Right cardiac atrium (tissue), 5 donors: ENCODE results near the gene GPR176. TPM values are rescaled to one million over a fixed set of nuclear protein-coding genes. Genes with fewer than 3 reads are reported as not detected.

Experiments used
- ATAC-seq, 2 donors: fragments of 200-7000 bp; cut with Tn5 transposase; one replicate each; pipeline versions ENCODE4 v1.8.0 to v1.9.1; 2020; ENCODE audit warnings: moderate library complexity in 2 of 2, mild to moderate bottlenecking in 1 of 2
- DNase-seq, 3 donors: peaks; one replicate each; pipeline ENCODE4 v3.0.0-alpha.2; 2020
- H3K27ac ChIP-seq: one replicate; pipeline ENCODE4 v1.5.1; 2013; ENCODE audit warnings: mild to moderate bottlenecking, low read length, control low read depth, moderate library complexity
- H3K27me3 ChIP-seq: one replicate; pipeline ENCODE4 v1.6.1; 2013; ENCODE audit not compliant: control insufficient read depth, insufficient read depth
- H3K4me1 ChIP-seq: one replicate; pipeline ENCODE4 v1.6.1; 2013; ENCODE audit warnings: low read length; ENCODE audit not compliant: control insufficient read depth, insufficient read depth
- H3K4me3 ChIP-seq: one replicate; pipeline ENCODE4 v1.5.1; 2013; ENCODE audit warnings: low read length, control low read depth
- H3K9me3 ChIP-seq: one replicate; pipeline ENCODE4 v1.6.1; 2013; ENCODE audit warnings: low read length; ENCODE audit not compliant: control insufficient read depth
- WGBS: extraction: QIAGEN DNeasy Blood & Tissue Kit; methylation state at CpG from one replicate; pipeline ENCODE4 v1.1.7; 2013; 5-methylcytosine and 5-hydroxymethylcytosine counted together
- intact Hi-C, 4 donors: fragments of 100-400 bp; cut with DNase I; formaldehyde crosslinking; loops; one replicate each; pipeline versions ENCODE4 v1.11.0 to v1.14.0; 2022 to 2023
- polyA plus RNA-seq: library from polyadenylated mRNA; stranded (reverse); fragments of 200-250 nt; gene quantifications from one replicate; pipeline ENCODE4 v1.2.3, GENCODE V29; 2013
- total RNA-seq, 4 donors: library from RNA; stranded (reverse); fragmentation: NEBNext Ultra II Directional; extraction: Animal tissue kit (Norgen Biotek cat#: 25700); gene quantifications; one replicate each; pipeline ENCODE4 v1.2.1, GENCODE V29; 2021
- donor health status: healthy with polysubstance abuse.
- donor health status: DM: no; HTN: yes; CAD: no.
- donor health status: DM: no; HTN: no; CAD: no.
- donor health status: DM: no; HTN: yes; CAD: no; lungs with severe emphysema.
- donor health status: DM: yes; HTN: yes; CAD: no.

GPR176 gene
- total and polyA plus RNA-seq, 5 donors = 1.4 to 3.9 (median 1.8) TPM

DNA sequence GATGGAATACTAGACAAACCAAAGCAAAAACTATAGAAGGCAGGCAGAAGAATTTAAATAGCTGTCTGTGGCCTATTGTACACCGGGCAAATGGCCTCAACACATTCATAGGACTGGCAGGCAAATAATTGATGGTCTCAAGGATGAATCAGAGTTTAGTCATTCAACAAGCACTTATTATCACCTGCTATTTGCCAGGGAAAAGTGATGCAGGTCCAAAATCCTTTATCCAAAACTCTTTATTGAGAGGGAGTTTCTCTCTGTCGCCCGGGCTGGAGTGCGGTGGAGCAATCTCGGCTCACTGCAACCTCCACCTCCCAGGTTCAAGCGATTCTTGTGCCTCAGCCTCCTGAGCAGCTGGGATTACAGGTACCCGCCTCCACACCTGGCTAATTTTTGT lies 16.1 kb upstream of the GPR176 start:
- intact Hi-C loops = loop anchor here in 1 of 4 donors (10.0 kb wide), 1 partner anchor 151 kb away; the partner anchor contains the start of gene FSIP1
- Histone ChIP-seq H3K4me1 (no peaks in the 10 kb centered on the region), H3K27me3 (no peaks in the 10 kb centered on the region), H3K4me3 (no peak overlapping the region), H3K9me3 (no peaks in the 10 kb centered on the region), H3K27ac (no peak overlapping the region)
- DNase-seq = no peak
- 97% methylated on average over 7 of the region's 7 CpGs for WGBS
- ATAC-seq = no peak

DNA sequence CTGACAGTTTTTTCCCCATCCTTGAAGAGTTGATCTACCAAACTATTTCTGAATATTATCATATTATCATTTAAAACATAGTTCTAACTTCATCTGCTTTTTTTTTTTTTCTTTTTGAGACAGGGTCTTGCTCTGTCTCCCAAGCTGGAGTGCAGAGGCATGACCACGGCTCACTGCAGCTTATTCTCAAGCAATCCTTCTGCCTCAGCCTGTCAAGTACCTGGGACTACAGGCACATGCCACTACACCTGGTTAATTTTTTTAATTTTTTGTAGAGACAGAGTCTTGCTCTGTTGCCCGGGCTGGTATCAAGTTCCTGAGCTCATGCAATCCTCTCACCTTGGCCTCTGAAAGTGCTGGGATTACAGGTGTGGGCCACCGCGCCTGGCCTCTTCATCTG lies 15.2 kb upstream of the GPR176 start:
- no peaks in the 10 kb centered on the region for H3K4me1 ChIP-seq
- no peaks in the 10 kb centered on the region for H3K9me3 ChIP-seq
- H3K4me3 ChIP-seq = peak overlapping the region; percentile 76
- H3K27me3 ChIP-seq = no peaks in the 10 kb centered on the region
- DNase-seq (no peak), ATAC-seq (no peak)
- no peak overlapping the region for H3K27ac ChIP-seq
- intact Hi-C loops = loop anchor here in 1 of 4 donors (10.0 kb wide), 1 partner anchor 150 kb away; the partner anchor contains the start of gene FSIP1
- WGBS = 95% methylated on average over 4 of the region's 4 CpGs

DNA sequence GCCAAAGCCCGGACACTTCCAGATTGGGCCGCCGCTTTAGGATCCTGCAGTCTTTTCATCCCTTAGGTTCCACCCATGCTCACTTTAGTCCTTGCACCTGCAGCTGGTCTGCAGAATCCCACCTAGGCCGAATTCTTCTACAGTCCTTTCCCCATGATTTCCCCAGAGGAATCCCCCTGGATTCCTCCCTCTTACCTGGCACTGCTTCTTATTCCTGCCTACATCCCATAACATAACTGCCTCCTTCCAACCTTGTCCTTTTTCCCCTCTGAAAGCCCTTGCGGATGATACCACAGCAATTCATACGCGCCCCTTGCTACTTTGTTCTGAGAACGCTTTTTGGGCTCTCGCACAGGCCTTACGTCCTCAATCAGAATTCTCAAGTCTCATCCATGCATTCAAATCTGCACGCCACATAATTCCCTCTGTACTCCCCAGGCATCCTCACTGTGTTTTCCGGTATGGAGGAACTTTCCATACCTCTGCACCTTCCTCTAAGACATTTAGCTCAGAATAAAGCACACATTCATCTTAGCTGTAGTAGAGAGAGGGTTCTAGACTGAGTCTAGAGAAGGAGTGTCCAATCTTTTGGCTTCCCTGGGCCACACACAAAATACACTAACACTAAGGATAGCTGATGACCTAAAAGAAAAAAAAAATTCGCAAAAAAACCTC lies 14.5 kb upstream of the GPR176 start:
- ATAC-seq (peak; percentile 4 to 10), DNase-seq (no peak)
- WGBS = 15% methylated on average over 13 of the region's 13 CpGs
- Histone ChIP-seq H3K4me1 (no peaks in the 10 kb centered on the region), H3K27me3 (no peaks in the 10 kb centered on the region), H3K27ac (peak overlapping the region; percentile 84), H3K4me3 (peak overlapping the region; percentile 76), H3K9me3 (no peaks in the 10 kb centered on the region)
- intact Hi-C loops = loop anchor here in 1 of 4 donors (10.0 kb wide), 1 partner anchor 150 kb away; the partner anchor contains the start of gene FSIP1

DNA sequence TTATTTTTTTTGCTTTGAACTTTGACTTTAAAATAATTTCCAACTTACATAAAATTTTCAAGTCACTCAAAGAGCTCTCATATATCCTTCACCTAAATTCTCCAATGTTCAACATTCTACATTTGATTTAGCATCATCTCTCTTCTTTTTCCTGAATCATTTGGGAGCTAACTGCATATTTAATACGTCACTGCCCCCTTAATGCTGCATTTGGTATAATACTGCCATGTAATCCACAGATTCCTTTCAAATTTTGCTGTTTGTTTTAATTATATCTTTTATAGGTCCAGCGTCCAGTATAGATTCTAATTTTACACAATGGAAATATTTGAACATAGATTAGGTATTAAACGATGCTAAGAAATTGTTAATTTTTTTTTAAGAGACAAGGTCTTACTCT lies 11.5 kb upstream of the GPR176 start:
- no peak for ATAC-seq

DNA sequence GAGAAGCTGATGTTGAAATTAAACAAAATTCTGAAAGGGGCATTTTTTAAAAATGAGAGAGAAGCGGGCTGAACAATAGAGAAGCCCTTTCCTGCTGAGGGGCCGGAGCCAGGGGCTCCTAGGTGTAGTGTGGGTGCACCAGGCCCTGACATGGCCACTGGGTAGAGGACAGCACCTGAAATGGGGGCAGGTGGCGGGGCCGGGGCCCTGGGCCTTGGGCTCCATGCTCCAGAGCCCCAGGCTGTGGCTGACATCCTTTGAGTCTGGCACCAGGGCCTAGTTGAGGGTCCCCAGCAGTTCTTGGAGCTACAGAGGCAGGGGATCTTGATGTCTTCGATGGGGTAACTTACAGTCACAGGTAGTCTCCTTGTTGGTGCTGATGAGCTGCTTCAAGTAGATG lies 6.5 kb upstream of the GPR176 start:
- 94% methylated on average over 5 of the region's 5 CpGs for WGBS
- Histone ChIP-seq H3K9me3 (no peaks in the 10 kb centered on the region), H3K27me3 (no peaks in the 10 kb centered on the region), H3K4me1 (no peaks in the 10 kb centered on the region), H3K27ac (no peak overlapping the region), H3K4me3 (no peak overlapping the region)
- DNase-seq (no peak), ATAC-seq (no peak)
- intact Hi-C loops = no loop called here

More for the DNA sequence above, 11.5 kb upstream of the GPR176 start:
- H3K27ac ChIP-seq = no peak overlapping the region
- 71% methylated on average over 3 of the region's 3 CpGs for WGBS
- H3K4me3 ChIP-seq = no peak overlapping the region
- no peak for DNase-seq
- H3K27me3 ChIP-seq = no peaks in the 10 kb centered on the region
- intact Hi-C loops = loop anchor here in 1 of 4 donors (10.0 kb wide), 1 partner anchor 147 kb away; the partner anchor contains the start of gene FSIP1
- no peaks in the 10 kb centered on the region for H3K4me1 ChIP-seq
- H3K9me3 ChIP-seq = no peaks in the 10 kb centered on the region

DNA sequence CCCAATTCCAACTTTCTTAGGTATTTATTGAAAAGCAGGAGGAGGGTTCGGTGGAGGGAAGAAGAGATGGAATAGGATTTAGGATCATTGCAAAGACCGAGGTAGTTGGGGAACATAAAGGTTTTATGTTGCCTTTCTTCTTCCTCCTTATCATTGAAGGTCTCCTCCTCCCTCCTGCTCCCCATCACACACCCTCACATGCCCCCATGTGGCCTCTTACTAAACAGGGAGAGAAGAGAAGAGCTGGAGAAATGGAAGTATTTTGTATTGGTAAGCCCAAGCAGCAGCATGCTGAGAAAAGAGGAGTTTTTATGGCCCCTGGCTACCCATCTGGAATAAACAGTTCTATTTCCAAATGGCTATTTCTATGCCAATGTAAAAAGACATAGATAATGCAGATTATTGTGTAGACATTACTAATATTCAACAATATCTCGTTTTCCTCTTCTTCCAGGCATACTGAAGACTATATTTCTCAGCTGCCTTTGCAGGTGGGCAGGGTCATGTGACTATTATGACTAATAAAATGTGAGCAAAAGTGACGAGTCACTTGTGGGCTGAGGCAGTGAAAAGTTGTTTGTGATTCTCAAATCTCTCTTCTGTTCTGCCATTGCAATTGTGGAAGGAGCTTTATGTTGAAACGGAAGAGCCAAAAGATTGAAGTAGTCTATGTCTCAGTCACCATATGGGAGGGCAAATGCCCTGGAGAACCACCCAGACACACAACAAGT lies 5.2 kb upstream of the GPR176 start:
- WGBS = 80% methylated on average over 5 of the region's 5 CpGs

DNA sequence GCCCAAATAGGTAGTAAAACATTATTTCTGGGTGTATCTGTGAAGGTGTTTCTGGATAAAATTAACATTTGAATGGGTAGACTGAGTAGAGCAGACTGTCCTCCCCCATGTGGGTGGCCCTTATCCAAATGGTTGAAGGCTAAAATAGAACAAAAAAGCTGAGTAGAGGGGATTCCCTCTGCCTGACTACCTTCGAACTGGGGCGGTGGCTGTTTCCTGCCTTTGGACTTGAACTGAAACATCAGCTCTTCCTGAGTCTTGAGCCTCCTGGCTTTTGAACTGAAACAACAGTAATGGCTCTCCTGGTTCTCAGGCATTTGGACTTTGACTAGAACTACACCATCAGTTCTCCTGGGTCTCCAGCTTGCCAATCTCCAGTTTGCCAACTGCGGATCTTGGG lies 4.4 kb upstream of the GPR176 start:
- ATAC-seq = no peak
- no peak overlapping the region for H3K4me3 ChIP-seq
- no peaks in the 10 kb centered on the region for H3K4me1 ChIP-seq
- intact Hi-C loops = no loop called here
- 82% methylated on average over 3 of the region's 3 CpGs for WGBS
- no peak overlapping the region for H3K27ac ChIP-seq
- no peaks in the 10 kb centered on the region for H3K9me3 ChIP-seq
- DNase-seq = no peak
- no peaks in the 10 kb centered on the region for H3K27me3 ChIP-seq

More for the DNA sequence above, 5.2 kb upstream of the GPR176 start:
- no peak for DNase-seq
- no peaks in the 10 kb centered on the region for H3K9me3 ChIP-seq
- no peak overlapping the region for H3K27ac ChIP-seq
- intact Hi-C loops = no loop called here
- no peaks in the 10 kb centered on the region for H3K27me3 ChIP-seq
- ATAC-seq = no peak
- no peak overlapping the region for H3K4me3 ChIP-seq
- no peaks in the 10 kb centered on the region for H3K4me1 ChIP-seq

DNA sequence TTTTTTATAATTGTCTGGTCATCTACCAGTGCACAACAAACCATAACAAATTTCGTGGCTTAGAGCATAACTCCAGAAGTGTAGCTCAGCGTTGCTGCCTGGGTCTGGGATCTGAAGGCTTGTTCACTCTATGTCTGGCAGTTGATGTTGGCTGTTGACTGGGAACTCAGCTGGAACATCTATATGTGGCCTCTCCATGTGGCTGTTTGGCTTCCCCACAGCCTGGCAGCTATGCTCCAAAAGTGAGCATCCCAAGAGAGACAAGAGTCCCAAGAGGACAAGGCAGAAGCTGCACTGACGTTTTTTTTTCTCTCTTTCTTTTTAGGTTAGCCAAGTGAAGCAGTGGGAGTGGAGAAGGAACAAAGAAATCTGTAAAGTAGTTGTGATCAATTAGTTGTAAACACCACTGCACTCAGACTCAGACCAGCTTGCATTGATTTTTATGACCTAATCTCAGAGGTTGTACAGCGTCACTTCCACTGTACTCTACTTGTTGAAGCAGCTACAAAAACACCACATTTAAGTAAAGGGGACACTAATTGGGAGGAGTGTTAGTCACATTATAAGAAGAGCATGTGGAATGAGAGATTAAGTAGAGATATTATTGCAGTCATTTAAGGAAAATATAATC lies 2.5 kb upstream of the GPR176 start:
- DNase-seq (no peak), ATAC-seq (no peak)
- Histone ChIP-seq H3K4me1 (no peaks in the 10 kb centered on the region), H3K4me3 (no peak overlapping the region), H3K27me3 (no peaks in the 10 kb centered on the region), H3K9me3 (no peaks in the 10 kb centered on the region), H3K27ac (no peak overlapping the region)
- WGBS = 58% methylated on average over 4 of the region's 4 CpGs
- intact Hi-C loops = no loop called here

DNA sequence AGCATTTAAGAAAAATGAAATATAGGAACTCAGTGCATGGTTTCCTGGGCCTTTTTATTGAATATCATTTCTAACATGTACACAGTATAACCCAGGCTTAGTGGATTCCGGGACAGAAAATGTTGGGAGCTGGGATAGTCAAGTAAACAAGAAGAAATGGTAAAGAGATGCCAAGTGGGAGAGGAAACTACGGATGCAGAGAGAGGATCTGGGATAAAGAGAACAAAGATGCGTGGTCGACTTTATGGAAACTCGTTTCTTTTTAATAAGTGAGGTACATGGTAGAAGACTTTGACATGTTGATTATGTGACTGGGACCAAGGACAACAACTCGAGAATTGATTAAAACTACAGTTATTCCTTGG lies 1.2 kb upstream of the GPR176 start:
- ATAC-seq (no peak), DNase-seq (no peak)
- H3K27ac ChIP-seq = peak overlapping the region; percentile 14
- peak overlapping the region; percentile 62 for H3K4me3 ChIP-seq
- WGBS = 70% methylated on average over 6 of the region's 6 CpGs
- no peaks in the 10 kb centered on the region for H3K27me3 ChIP-seq
- intact Hi-C loops = no loop called here
- no peaks in the 10 kb centered on the region for H3K9me3 ChIP-seq
- H3K4me1 ChIP-seq = no peaks in the 10 kb centered on the region

DNA sequence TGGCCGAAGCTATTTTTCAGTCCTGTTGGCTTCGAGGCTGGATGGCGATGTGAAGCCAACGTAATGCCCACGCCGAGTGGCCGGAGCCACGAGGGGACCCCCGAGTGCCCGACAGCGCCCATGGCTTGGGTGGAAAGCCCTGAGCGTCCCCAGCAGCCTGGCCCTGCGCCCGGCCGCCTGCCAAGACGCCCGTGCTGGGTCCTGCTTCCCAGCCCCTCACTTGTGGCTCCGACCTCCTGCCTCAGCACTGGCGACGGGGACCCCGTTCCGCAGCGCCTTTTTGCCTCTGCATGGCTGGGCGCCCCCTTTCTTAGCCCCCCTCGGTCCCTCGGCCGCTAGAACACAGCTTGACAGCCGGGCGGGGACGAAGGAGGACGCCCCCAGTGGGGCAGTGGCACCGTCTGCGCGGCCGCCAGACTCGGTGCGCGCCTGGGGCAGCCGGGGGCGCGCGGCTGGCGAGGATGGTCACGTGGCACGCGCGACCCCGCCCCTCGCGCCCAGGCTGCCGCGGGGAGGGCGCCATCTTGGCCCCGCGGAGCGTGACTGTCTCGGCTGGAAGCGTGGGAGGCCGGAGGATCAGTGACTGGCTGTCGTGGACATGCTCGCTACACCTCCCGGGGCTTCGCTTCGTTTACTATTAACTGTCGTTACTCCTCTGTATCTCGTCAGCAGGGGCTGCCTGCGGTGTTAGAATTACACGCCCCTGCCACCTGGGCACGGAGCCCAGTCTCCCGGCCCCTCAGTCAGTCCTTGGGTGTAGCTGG lies 626 bp upstream of the GPR176 start:
- no peaks in the 10 kb centered on the region for H3K9me3 ChIP-seq
- intact Hi-C loops = no loop called here
- ATAC-seq = peak; percentile 97 to 98

More for the DNA sequence above, 626 bp upstream of the GPR176 start:
- peak; percentile 83 to 93 (median 92) for DNase-seq
- no peaks in the 10 kb centered on the region for H3K4me1 ChIP-seq
- H3K27me3 ChIP-seq = no peaks in the 10 kb centered on the region
- under 1% methylated on average over 70 of the region's 70 CpGs for WGBS
- H3K27ac ChIP-seq = peak overlapping the region; percentile 14
- H3K4me3 ChIP-seq = peak overlapping the region; percentile 62
